Retinal pigment epithelial cell (primary cell): ENCODE data around the gene EVX1.

Experiments
- DNase-seq: peaks from one replicate; pipeline ENCODE4 v3.0.0-alpha.2; 2010; ENCODE audit warnings: low read depth
- H3K4me3 ChIP-seq: 2 replicates; pipeline ENCODE4 v1.5.1; 2011; ENCODE audit warnings: mild to moderate bottlenecking, low read length, control low read depth, moderate library complexity
- TF ChIP-seq, protein P1 (sequence below): conservative IDR thresholded peaks from 2 replicates; pipeline ENCODE4 v1.5.1; 2011; ENCODE audit warnings: low read depth, low read length, control low read depth, inconsistent platforms

Gene EVX1

DNA sequence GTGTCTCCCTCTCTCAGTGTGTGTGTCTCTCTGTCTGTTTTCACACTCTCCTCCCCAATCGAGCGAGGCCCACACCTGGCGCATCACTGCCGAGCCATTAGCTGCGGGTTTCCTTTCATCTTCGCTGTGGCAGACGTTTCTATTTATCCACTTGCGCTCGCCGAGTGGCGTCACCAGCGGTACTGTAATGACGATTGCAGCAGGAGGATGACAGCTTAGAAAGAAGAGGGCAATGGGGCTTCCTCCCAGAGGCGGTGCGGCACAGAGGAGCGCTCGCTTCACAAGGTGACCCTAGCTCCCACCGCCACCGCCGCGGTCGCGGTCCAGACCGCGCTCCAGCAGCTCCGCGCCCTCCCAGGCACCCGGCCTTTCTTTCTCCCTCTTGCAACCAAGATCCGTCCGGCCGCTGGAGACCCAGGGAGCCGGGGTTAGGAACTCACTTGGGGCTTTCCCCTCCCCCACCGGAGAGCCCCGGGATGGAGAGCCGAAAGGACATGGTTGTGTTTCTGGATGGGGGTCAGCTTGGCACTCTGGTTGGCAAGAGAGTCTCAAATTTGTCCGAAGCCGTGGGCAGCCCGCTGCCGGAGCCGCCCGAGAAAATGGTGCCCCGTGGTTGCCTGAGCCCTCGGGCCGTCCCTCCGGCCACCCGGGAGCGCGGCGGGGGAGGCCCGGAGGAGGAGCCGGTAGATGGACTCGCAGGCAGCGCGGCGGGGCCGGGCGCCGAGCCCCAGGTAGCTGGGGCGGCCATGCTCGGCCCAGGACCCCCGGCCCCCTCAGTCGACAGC is at the start of gene EVX1:
Gene EVX1 (plus strand): TSS at position 248 of the 785 bp plus-strand sequence. CDS start 229 bp downstream, at position 477.
- no peak for DNase-seq
- H3K4me3 ChIP-seq = no peak within 1 kb of the TSS
- TF ChIP-seq, protein P1, sequence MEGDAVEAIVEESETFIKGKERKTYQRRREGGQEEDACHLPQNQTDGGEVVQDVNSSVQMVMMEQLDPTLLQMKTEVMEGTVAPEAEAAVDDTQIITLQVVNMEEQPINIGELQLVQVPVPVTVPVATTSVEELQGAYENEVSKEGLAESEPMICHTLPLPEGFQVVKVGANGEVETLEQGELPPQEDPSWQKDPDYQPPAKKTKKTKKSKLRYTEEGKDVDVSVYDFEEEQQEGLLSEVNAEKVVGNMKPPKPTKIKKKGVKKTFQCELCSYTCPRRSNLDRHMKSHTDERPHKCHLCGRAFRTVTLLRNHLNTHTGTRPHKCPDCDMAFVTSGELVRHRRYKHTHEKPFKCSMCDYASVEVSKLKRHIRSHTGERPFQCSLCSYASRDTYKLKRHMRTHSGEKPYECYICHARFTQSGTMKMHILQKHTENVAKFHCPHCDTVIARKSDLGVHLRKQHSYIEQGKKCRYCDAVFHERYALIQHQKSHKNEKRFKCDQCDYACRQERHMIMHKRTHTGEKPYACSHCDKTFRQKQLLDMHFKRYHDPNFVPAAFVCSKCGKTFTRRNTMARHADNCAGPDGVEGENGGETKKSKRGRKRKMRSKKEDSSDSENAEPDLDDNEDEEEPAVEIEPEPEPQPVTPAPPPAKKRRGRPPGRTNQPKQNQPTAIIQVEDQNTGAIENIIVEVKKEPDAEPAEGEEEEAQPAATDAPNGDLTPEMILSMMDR = no peak

DNA sequence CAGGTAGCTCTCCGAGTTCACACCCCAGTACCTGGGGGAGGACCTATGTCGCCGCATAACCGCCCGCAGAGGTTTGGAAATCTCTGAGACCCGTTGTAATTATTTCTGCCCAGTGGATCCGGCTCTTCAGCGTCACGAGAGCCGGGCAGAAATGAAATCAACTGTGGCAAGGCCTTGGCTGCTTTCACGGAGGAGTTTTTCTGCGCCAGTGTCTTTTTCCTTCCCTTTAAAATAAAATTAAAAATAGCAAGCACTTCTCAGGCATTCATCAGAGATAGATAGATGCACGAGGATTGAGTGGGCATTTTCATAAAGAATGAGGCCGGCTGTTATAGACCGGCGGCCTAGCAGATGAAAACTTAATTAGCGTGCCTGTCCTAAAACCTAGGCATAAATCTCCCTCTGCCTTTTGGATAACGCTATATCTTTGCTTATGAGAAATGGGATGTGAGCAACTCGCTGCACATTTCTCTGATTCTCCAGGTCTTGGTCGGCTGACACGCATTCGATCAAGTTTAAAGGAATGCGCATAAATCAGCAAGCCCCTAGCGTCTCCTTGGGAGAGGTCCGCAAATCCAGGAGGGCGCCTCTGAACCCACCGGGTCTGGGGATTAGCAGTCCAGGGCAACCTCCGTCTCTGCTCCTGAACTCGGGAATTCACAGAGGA is 49.1 kb upstream of the EVX1 start:
- DNase-seq = no peak
- TF ChIP-seq, protein P1 = no peak
- no peak overlapping the region for H3K4me3 ChIP-seq

DNA sequence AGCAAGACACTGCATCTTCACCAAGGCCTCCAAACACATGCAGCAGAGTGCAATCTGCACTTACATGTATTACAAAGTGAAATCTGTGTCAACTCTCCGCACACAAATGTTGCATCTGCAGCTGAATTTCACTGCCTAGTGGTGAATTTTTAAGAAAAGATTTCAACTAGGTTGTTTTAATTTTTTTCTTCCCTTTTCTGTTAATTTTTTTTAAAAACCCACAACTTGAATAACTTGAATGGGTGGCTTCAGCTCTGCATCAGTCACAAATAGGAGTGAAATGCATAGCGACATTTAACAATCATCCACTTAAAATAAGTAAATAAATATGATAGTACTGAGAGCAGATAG is 48.6 kb upstream of the EVX1 start:
- DNase-seq = no peak
- no peak overlapping the region for H3K4me3 ChIP-seq
- TF ChIP-seq, protein P1 = no peak

DNA sequence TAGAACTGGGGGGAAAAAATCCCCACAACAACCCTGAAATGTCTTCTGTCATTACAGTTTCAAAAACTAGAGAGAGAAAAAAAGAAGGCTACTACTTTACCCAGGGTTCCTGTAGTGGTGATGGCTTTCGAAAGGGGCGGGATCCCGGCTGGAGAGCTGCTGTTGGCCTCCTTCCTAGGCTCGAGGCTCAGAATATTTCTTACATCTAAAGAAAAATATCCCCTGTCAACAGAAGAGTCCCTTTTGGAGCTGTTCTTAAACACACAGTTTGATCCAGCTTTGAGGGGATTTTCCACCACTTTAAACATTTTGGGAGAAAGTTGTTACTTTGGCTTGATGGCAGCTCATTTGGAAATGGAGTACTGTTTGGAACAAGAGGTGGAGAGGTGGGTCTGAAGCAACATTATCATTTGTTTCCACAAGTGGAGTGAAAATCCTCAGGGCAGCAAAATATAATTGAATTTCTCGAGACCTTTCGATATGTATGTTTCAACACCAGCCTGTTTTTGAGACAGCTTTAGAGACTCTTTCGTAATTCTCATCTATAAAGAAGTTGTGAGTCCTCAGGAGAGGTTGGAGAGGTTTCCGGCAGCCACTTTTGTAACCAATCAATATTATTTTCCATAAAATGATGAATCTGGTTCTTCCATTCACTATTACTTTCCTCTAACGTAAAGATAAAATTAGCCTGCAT is 47.8 kb upstream of the EVX1 start:
- no peak overlapping the region for H3K4me3 ChIP-seq
- TF ChIP-seq, protein P1 = no peak
- no peak for DNase-seq

DNA sequence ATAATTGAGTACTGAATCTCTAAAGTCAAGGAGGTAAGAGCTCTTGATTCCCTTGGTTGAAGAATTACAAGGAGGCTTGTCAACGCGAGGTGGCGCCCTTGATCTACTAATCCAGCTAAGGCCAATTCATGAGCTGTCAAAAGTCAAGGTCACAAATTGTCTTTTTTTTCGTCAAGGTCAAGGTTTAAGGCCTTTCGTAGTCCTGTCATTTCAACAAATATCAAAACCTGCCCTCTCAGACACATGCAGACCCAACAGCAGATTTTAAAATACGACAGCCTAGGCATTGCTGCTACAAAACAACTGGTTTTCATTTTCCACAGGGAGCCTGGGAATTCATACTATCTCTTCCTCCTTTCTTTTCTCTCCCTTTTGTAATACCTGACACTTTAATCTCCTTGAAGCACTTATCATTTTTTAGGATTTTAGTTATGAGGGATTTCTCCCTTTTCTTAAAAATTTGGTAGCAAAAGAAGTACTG is 46.3 kb upstream of the EVX1 start:
- DNase-seq = peak; percentile 10
- TF ChIP-seq, protein P1 = peak; percentile 75
- no peak overlapping the region for H3K4me3 ChIP-seq

DNA sequence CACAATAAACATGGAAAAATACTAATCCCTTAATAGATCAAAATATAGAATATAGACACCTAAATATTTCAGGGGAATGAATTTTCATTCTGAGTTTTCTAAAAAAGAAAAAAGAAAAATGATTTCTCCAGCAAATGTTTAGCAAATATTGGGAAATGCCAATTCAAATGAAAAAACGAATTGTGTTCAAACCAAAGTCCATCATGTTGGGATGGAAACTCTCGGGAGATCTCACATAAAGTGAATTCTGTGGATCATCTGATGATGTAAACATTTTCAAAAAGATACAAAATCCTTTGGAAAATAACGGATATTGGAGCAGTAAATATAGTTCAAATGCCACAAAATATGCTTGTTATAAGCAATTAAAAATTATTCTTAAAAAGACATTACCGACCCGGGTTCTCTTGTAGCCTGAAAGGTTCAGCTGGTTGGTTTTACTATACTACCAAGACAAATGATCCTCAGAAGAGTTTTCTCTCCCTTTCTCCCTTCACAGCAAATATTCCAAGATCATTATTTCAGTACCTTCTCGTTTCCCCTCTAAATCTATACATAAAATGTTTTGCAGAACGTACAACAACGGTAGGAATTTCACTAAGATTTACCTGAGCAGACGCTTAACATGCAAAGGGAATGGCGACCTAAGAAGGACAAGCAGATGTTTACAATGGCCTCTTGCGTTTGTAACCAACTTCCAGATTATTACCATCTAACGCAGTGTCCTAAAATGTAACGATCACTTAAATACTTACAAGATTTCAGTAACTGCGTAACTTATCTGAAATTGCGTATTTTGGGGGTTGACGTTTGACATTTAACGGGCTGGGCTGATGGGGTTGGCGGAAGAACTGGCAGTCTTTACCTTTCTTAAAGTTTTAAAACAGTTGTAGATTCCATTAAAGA is 45.2 kb upstream of the EVX1 start:
- no peak for DNase-seq
- H3K4me3 ChIP-seq = no peak overlapping the region
- TF ChIP-seq, protein P1 = no peak
